NCI-H82 treated with DMSO at 0.1 percent for 48 hours (cell line): ENCODE data around the gene TACSTD2.
"Not testable (repeated sequence)": the region's sequence is repeated elsewhere in the genome, so short reads cannot be mapped to it uniquely, and the experiment has no call there.

Experiments
- DNase-seq: peaks from one replicate; lab custom pipeline; 2025; ENCODE audit not compliant: unreplicated experiment; lab: John Stamatoyannopoulos, UW

TACSTD2 gene

GRCh38 chr1:58568271-58568860 is 8.7 kb downstream of the TACSTD2 start:
- no peak for DNase-seq

- DNase-seq, result no peak
These were observed 10.7 kb downstream of the TACSTD2 start for GRCh38 chr1:58566339-58566738.

- DNase-seq, result not testable (repeated sequence)
These were observed 13.3 kb downstream of the TACSTD2 start for GRCh38 chr1:58563715-58564114.

GRCh38 chr1:58561633-58562032 is 15.4 kb downstream of the TACSTD2 start:
- no peak for DNase-seq

- no peak for DNase-seq
These were observed 21.7 kb downstream of the TACSTD2 start for GRCh38 chr1:58555393-58555792.

- peak; percentile 73 for DNase-seq
These were observed 25.6 kb downstream of the TACSTD2 start for GRCh38 chr1:58551186-58552140.

GRCh38 chr1:58549291-58549690 is 27.8 kb downstream of the TACSTD2 start:
- DNase-seq, result not testable (repeated sequence)

GRCh38 chr1:58548371-58548770 is 28.7 kb downstream of the TACSTD2 start:
- DNase-seq, result peak; percentile 62

- peak; percentile 95 for DNase-seq
These were observed 30.3 kb downstream of the TACSTD2 start, which contains the start of gene OMA1 for GRCh38 chr1:58546520-58547308. OMA1 (minus strand) TSS chr1:58546726; CDS start chr1:58539294, 7,432 bp downstream.

- DNase-seq, result peak; percentile 59
These were observed 31.2 kb downstream of the TACSTD2 start for GRCh38 chr1:58545591-58546519.

GRCh38 chr1:58543260-58543659 is 33.8 kb downstream of the TACSTD2 start:
- no peak for DNase-seq

- no peak for DNase-seq
These were observed 37.5 kb downstream of the TACSTD2 start for GRCh38 chr1:58539553-58539952.

- no peak for DNase-seq
These were observed 38.2 kb downstream of the TACSTD2 start for GRCh38 chr1:58538821-58539220.

GRCh38 chr1:58531842-58532241 is 45.2 kb downstream of the TACSTD2 start:
- DNase-seq, result not testable (repeated sequence)

- no peak for DNase-seq
These were observed 47.8 kb downstream of the TACSTD2 start for GRCh38 chr1:58529284-58529683.

- DNase-seq, result no peak
These were observed 48.5 kb downstream of the TACSTD2 start for GRCh38 chr1:58528518-58528917.
